ACC112 (cell line): Measurements from ENCODE around the gene WAPL.

Experiments used
- H2AFZ ChIP-seq: fragments of 200-600 bp; sonication (generic); one replicate; pipeline ENCODE4 v1.6.0; 2017; ENCODE audit warnings: antibody characterized with exemption, low read length; ENCODE audit not compliant: unreplicated experiment
- H3K27ac ChIP-seq: fragments of 200-600 bp; sonication (generic); 2 replicates; pipeline ENCODE4 v1.5.1; 2014; ENCODE audit warnings: low read depth, mild to moderate bottlenecking, antibody characterized with exemption, low read length, moderate library complexity
- H3K27me3 ChIP-seq: fragments of 200-600 bp; sonication (generic); 2 replicates; pipeline ENCODE4 v1.6.1; 2014; ENCODE audit warnings: mild to moderate bottlenecking, antibody characterized with exemption, low read length, moderate library complexity, mixed read lengths; ENCODE audit not compliant: insufficient read depth
- H3K36me3 ChIP-seq: fragments of 200-600 bp; sonication (generic); 2 replicates; pipeline ENCODE4 v1.6.1; 2016; ENCODE audit warnings: mild to moderate bottlenecking, antibody characterized with exemption, low read length, moderate library complexity, mixed read lengths; ENCODE audit not compliant: insufficient read depth
- H3K4me1 ChIP-seq: fragments of 200-600 bp; sonication (generic); one replicate; pipeline ENCODE4 v1.6.1; 2016; ENCODE audit warnings: low read length, mixed read lengths; ENCODE audit not compliant: insufficient read depth, unreplicated experiment, control insufficient read depth
- H3K4me3 ChIP-seq: fragments of 200-600 bp; sonication (generic); 2 replicates; pipeline ENCODE4 v1.5.1; 2014; ENCODE audit warnings: mild to moderate bottlenecking, low read depth, low read length
- H3K79me2 ChIP-seq: fragments of 200-600 bp; sonication (generic); one replicate; pipeline ENCODE4 v1.6.0; 2016; ENCODE audit warnings: low read length; ENCODE audit not compliant: control insufficient read depth, unreplicated experiment, insufficient read depth

The WAPL gene

GRCh38 chr10:86523348-86523747 is 1.8 kb upstream of the WAPL start:
- H3K79me2 ChIP-seq: peaks cover 66% of the 10 kb centered on the region

GRCh38 chr10:86522510-86522855 is 891 bp upstream of the WAPL start:
- Histone ChIP-seq H2AFZ (peak overlapping the region; percentile 92), H3K27ac (peak overlapping the region; percentile 6; the same call in 1 of the 2 replicates), H3K4me1 (peaks cover 41% of the 10 kb centered on the region), H3K4me3 (peak overlapping the region; percentile 94), H3K79me2 (peaks cover 75% of the 10 kb centered on the region), H3K36me3 (peaks cover 6% of the 10 kb centered on the region; the same call in 1 of the 2 replicates), H3K27me3 (no peaks in the 10 kb centered on the region)

More at GRCh38 chr10:86523348-86523747, 1.8 kb upstream of the WAPL start:
- Histone ChIP-seq H3K4me3 (peak overlapping the region; percentile 94), H3K27ac (no peak overlapping the region), H3K36me3 (no peaks in the 10 kb centered on the region), H3K4me1 (peaks cover 35% of the 10 kb centered on the region), H2AFZ (no peak overlapping the region), H3K27me3 (no peaks in the 10 kb centered on the region)

GRCh38 chr10:86520871-86521677 is 518 bp downstream of the WAPL start:
- Histone ChIP-seq H3K27me3 (no peaks in the 10 kb centered on the region), H2AFZ (peak overlapping the region; percentile 53), H3K27ac (peak overlapping the region; percentile 70), H3K79me2 (peaks cover 87% of the 10 kb centered on the region), H3K4me1 (peaks cover 42% of the 10 kb centered on the region), H3K36me3 (peaks cover 10% of the 10 kb centered on the region; the same call in 1 of the 2 replicates), H3K4me3 (peak overlapping the region; percentile 94)

GRCh38 chr10:86518781-86519180 is 2.8 kb downstream of the WAPL start:
- H3K27ac ChIP-seq: no peak overlapping the region
- peak overlapping the region; percentile 94 for H3K4me3 ChIP-seq
- no peak overlapping the region for H2AFZ ChIP-seq
- H3K36me3 ChIP-seq: peaks cover 17% of the 10 kb centered on the region; the same call in 1 of the 2 replicates
- peaks cover 93% of the 10 kb centered on the region for H3K79me2 ChIP-seq
- peaks cover 38% of the 10 kb centered on the region for H3K4me1 ChIP-seq
- no peaks in the 10 kb centered on the region for H3K27me3 ChIP-seq

- Histone ChIP-seq H3K36me3 (peaks cover 11% of the 10 kb centered on the region), H3K27me3 (no peaks in the 10 kb centered on the region), H3K79me2 (peaks cover 87% of the 10 kb centered on the region), H3K4me1 (peaks cover 10% of the 10 kb centered on the region), H3K27ac (no peak overlapping the region), H2AFZ (no peak overlapping the region), H3K4me3 (no peak overlapping the region)
Observed at GRCh38 chr10:86512137-86512536, 9.5 kb downstream of the WAPL start.

- H3K36me3 ChIP-seq: peaks cover 9% of the 10 kb centered on the region
- H3K27ac ChIP-seq: no peak overlapping the region
- H3K4me1 ChIP-seq: peaks cover 16% of the 10 kb centered on the region
- no peak overlapping the region for H3K4me3 ChIP-seq
- H3K79me2 ChIP-seq: peaks cover 86% of the 10 kb centered on the region
- no peak overlapping the region for H2AFZ ChIP-seq
- H3K27me3 ChIP-seq: no peaks in the 10 kb centered on the region
Observed at GRCh38 chr10:86511027-86511865, 10.3 kb downstream of the WAPL start.

- Histone ChIP-seq H3K79me2 (peaks cover 86% of the 10 kb centered on the region), H3K27me3 (no peaks in the 10 kb centered on the region), H3K4me1 (peaks cover 18% of the 10 kb centered on the region), H3K4me3 (no peak overlapping the region), H3K36me3 (peaks cover 3% of the 10 kb centered on the region), H2AFZ (no peak overlapping the region), H3K27ac (no peak overlapping the region)
Observed at GRCh38 chr10:86509145-86509544, 12.4 kb downstream of the WAPL start.

- H3K36me3 ChIP-seq: peaks cover 3% of the 10 kb centered on the region
- peaks cover 84% of the 10 kb centered on the region for H3K79me2 ChIP-seq
- H3K27me3 ChIP-seq: no peaks in the 10 kb centered on the region
- H3K4me1 ChIP-seq: peaks cover 17% of the 10 kb centered on the region
- no peak overlapping the region for H2AFZ ChIP-seq
- 0 out of 2 replicates have a peak overlapping the region, but pooled peaks have one; percentile 5 for H3K27ac ChIP-seq
- no peak overlapping the region for H3K4me3 ChIP-seq
Observed at GRCh38 chr10:86508217-86508616, 13.4 kb downstream of the WAPL start.

- H3K4me1 ChIP-seq: peaks cover 20% of the 10 kb centered on the region
- H3K79me2 ChIP-seq: peaks cover 80% of the 10 kb centered on the region
- H2AFZ ChIP-seq: no peak overlapping the region
- no peak overlapping the region for H3K4me3 ChIP-seq
- no peaks in the 10 kb centered on the region; the same call in 1 of the 2 replicates for H3K36me3 ChIP-seq
- no peak overlapping the region for H3K27ac ChIP-seq
- no peaks in the 10 kb centered on the region for H3K27me3 ChIP-seq
Observed at GRCh38 chr10:86506499-86506898, 15.1 kb downstream of the WAPL start.

- Histone ChIP-seq H3K79me2 (peaks cover 80% of the 10 kb centered on the region), H3K36me3 (no peaks in the 10 kb centered on the region; the same call in 1 of the 2 replicates), H3K4me3 (no peak overlapping the region), H2AFZ (no peak overlapping the region), H3K27ac (no peak overlapping the region), H3K27me3 (no peaks in the 10 kb centered on the region), H3K4me1 (peaks cover 25% of the 10 kb centered on the region)
Observed at GRCh38 chr10:86506062-86506461, 15.5 kb downstream of the WAPL start.
